ENCODE results near the gene PFKFB3.
"Not testable (repeated sequence)": the region's sequence is repeated elsewhere in the genome, so short reads cannot be mapped to it uniquely, and the experiment has no call there.

PFKFB3 gene

DNA sequence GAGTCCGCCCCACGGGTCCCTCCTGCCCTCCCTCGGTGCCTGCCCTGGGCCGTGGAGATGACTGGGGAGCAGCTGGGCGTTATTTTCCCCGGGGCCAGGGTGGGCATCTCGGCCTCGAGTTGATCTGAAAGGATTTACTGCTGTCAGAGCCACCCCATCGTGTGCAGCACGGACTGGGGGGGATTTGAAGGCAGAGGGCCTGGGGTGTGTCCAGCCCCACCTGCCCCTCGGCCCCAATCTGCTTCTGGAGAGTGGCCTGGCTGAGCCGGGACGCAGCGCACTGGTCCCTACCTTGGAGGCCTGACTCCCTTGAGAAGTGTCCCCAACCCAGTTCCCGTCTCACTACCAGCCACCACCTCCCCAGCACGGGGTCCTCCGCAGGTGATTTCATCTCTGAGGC is 24.2 kb upstream of the PFKFB3 start:
- no peak for DNase-seq (ENCODE audit: low read depth in 2 of 2)

DNA sequence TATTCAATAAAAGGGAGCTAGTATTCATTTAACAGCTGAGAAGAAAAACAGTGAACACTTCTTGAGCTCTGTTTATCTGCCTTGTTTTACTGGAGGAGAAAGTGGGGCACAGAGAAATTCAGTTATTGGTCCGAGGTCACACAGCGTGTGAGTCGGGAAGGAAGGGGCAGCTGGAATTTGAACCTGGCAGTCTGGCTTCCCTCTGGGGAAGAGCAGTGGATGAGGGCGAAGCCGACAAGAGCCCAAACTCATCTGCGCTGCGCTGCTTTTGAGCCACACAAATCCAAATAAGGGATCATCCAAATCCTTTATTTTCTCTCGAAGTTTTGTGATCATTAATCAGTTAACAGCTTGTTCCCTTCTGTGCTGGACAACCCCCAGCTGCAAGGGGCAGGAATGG is 23.7 kb upstream of the PFKFB3 start:
- DNase-seq (ENCODE audit: low read depth in 2 of 2) = no peak

DNA sequence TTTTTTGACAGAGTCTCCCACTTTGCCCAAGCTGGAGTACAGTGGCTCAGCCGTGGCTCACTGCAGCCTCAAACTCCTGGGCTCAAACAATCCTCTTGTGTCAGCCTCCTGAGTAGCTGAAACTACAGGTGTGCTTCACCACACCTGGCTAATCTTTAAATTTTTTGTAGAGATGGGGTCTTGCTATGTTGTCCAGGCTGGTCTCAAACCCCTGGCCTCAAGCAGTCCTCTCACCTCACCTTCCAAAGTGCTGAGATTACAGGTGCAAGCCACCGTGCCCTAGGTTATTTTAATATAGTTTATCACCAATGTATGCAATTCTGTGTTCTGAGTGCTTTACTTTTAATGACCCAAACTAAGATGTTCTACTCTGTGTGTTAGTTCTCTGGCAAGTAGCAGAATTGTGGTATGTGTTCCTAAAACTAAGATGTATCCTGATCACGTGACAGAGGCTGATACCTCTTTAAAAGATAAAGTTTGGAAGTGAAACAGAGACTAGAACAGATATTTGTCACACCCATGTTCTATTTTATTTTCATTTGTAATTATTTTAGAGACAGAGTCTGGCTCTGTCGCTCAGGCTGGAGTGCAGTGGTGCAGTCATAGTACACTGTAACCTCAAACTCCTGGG is 22.1 kb upstream of the PFKFB3 start:
- no peak for DNase-seq (ENCODE audit: low read depth in 2 of 2)

DNA sequence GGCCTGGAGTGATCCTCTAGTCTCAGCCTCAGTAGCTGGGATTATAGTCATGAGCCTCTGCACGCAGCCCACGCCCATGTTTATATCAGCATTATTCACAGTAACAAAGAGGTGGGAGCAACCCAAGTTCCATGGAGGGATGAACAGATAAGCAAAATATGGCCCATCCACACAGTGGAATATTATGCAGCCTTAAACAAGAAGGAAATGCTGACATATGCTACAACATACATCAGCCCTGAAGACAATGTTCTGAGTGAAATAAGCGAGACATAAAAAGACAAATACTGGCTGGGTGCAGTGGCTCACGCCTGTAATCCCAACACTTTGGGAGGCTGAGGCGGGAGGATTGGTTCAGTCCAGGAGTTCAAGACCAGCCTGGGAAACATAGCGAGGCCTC is 21.5 kb upstream of the PFKFB3 start:
- DNase-seq (ENCODE audit: low read depth in 2 of 2) = no peak

DNA sequence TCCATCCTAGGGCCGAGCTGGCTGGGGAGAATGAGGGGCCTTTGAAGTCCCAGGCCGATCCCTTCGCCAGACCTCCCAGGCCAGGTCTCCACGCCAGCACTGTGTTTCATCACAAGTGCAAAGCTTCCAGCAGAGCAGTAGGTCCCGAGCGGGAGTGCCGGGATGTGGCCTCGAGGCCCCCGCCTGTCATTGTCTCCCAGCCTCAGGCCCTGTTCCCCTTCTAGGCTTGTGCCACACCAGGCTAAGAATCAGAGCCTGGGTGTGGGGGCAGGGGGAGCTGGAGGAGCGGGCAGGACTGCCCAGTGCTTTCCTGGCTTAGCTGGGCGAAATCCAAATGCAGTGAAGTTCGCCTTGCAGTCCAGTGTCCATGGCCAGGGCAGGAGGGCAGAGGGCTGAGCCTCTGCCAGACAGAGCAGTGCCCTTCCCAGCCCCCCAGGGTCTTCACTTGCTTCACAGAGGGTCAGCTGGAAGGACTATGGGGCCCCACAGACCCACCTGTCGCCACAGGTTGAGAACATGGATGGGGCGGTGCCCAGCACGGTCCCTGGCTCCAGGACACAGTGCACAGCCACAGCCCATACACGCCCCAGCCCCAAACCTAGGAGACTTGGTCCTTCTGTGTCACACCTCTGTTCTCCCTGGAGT is 20.2 kb upstream of the PFKFB3 start:
- no peak for DNase-seq (ENCODE audit: low read depth in 2 of 2)

DNA sequence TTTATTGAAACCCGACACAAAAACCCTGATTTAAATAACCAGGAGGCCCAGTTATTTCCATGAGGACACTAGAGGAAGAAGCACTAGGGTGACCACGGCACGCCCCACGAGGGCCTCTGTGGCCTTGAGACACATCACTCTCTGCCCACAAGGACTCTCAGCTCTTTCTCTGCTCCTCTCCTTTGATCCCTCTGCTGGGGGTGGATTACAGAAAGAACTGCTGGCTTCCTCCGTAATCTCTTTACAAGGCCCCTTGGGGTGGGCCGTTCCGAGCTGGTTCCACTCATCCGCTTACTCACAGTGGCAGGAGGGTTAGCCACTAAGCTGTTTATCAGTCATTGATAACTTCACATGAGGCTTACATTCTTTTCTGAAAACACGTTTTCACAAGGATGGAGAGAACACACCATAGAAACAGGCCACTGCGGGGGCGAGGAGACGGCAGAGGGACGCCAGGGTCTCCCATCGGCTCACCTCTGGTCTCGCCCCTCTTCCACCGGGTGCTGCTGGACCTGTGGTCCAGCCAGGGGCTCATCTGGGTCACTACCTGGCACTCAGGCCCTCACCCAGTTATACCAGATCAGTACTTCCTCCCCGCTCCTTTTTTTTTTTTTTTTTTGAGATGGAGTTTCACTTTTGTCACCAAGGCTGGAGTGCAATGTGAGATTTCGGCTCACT is 17.6 kb upstream of the PFKFB3 start:
- DNase-seq (ENCODE audit: low read depth in 2 of 2) = no peak

DNA sequence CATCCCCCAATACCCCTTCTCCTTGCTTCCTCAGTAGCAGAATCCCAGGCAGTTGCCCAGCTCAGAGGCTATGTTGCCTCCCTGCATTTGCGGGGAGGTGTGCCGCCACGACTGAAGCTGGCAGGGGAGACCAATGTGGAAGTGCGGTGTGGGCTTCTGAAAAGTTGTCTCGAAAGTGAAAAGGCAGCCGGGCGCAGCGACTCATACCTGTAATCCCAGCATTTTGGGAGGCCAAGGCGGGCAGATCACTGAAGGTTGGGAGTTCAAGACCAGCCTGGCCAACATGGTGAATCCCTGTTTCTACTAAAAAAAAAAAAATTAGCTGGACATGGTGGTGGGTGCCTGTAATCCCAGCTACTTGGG is 15.9 kb upstream of the PFKFB3 start:
- no peak for DNase-seq (ENCODE audit: low read depth in 2 of 2)

DNA sequence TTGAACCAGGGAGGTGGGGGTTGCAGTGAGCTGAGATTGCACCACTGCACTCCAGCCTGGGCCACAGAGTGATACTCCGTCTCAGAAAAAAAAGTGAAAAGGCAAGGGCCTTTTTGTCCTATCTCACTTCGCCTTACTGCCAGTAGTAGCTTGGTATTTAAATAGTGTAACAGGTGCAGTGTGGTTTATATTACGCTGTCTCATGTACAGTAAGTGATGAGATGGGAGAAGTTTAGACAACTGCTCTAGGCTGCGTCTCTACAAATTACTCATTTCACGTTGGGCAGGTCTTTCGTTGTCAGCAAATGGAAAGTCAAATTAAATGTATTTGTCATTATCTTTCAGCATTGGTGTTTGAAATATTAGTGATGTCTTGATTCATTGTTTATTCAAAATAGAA is 15.5 kb upstream of the PFKFB3 start:
- DNase-seq (ENCODE audit: low read depth in 2 of 2) = no peak

DNA sequence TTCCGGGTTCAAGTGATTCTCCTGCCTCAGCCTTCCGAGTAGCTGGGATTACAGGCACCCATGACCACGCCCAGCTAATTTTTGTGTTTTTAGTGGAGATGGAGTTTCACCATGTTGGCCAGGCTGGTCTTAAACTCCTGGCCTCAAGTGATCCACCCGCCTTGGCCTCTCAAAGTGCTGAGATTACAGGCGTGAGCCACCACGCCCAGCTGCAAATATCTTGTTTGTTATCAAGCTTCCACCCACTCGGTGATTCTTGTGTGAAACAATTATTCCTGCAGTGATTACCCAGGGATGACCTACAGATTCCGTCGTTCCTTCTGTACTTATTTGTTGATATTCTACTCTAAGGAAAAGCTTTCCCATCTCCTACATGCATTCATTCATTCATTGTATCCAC is 12.7 kb upstream of the PFKFB3 start:
- not testable (repeated sequence) for DNase-seq (ENCODE audit: low read depth in 2 of 2)

DNA sequence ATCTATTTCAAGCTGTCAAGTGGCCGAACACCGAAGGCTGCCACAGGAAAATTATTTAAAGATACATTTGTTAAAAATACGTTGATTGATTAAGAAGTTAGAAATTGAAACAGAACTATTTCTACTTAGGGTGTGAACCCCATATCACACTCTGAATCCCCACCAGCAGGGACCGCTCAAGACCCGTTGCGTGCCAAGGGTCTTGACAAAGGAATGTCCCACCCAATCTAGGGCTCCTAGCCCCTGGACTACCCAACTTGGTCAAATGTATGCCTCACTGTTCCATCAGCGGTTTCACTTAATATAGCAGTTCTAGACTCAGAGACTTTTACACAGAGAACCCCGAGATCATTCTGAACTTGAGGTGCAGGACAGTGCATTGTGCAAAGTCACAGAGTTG is 11.6 kb upstream of the PFKFB3 start:
- no peak for DNase-seq (ENCODE audit: low read depth in 2 of 2)

DNA sequence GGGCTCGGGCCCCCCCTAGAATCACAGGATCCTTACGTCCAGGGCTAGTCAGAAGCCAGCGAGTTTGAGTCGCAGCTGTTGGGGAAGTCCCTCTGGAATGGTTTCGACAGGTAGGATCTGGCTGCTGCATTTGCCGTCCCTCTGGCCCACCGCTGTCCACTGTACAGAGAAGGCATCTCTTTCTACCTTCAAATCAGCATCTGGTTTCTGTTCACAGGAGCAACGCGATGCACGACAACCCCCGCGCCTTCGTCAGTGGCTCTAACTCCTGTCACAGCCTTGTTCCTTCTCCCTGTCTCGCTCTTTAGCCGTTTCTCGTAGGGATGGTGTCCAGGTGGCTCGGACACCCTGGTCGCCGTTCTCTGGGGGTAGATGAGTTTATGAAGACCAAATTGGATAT is 11.2 kb upstream of the PFKFB3 start:
- DNase-seq (ENCODE audit: low read depth in 2 of 2) = no peak

DNA sequence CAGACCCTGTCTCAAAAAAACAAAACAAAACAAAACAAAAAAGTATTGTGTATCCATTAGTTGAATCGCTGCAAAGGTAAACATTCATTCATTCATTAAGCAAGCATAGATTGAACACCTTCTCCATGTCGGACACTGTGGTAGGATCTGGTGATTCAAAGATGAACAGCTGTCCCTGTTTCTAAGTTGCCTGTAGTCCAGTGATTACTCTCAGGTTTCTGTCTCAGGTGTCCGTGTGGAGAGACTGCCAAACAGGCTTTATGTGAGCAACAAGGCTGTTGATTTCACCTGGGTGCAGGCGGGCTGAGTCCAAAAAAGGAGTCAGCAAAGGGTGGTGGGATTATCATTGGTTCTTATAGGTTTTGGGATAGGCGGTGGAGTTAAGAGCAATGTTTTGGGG is 9.4 kb upstream of the PFKFB3 start:
- not testable (repeated sequence) for DNase-seq (ENCODE audit: low read depth in 2 of 2)

DNA sequence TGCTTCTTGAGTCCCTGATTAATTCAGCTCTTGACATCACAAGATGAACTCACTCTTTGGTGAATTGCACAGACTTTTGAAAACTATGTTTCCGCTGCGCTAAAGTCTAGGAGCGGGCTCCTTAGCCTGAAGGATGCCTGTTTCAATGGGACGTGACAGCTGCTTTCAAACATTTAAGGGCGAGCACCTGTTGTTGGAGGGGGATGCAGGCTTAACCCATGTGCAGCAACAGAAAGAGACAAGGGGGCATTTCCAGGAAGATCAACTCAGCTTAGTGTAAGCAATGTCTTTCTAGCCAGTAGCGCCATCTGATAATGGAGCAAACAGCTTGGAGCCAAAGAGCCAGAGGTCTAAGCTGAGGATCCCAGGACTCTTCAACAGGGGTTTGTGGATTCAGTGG is 8.4 kb upstream of the PFKFB3 start:
- no peak for DNase-seq (ENCODE audit: low read depth in 2 of 2)

DNA sequence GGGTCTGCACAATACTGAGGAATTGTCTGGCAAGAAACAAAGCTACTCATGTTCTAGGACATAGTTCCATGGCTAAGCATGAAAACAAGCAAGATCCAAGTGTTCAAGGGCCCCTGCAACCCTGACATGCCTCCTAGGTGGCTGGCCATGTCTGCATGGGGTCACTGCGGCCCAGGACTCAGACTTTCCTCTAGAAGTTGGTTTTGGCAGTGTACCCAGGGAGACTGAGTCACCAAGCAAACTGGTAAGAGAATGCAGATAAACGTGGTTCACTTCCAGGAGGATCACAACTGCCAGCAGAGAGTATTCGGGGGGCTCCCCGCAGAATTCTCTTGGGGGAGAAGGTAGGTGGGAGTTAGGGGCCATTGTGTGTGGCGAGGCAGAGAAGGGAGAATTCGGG is 7.4 kb upstream of the PFKFB3 start:
- DNase-seq (ENCODE audit: low read depth in 2 of 2) = no peak

DNA sequence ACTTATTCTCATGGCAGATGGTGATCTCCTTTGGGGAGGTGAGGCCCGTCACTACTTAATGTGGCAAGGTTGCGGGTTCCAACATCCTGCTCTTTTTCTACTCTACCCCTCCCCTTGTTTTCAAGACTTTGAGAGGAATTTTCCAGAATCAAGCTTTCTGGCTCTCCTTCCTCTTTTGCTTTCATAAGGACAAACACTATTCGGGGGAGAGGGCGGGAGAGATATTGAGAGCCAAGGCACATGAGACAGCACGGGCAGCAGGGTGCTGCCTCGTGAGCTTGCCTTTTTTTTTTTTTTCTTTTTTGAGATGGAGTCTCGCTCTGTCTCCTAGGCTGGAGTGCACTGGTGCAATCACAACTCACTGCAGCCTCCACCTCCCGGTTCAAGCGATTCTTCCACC is 6.9 kb upstream of the PFKFB3 start:
- no peak for DNase-seq (ENCODE audit: low read depth in 2 of 2)

DNA sequence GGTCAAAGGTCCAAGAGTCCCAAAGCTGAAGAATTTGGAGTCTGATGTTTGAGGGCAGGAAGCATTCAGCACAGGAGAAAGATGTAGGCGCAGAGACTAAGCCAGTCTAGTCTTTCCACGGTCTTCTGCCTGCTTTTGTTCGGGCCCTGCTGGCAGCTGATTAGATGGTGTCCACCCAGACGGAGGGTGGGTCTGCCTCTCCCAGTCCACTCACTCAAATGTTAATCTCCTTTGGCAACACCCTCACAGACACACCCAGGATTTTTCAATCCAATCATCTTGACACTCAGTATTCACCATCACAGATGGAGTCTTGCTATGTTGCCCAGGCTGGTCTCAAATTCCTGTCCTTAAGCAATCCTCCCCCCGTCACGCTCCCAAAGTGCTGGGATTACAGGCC is 6.2 kb upstream of the PFKFB3 start:
- DNase-seq (ENCODE audit: low read depth in 2 of 2) = not testable (repeated sequence)

DNA sequence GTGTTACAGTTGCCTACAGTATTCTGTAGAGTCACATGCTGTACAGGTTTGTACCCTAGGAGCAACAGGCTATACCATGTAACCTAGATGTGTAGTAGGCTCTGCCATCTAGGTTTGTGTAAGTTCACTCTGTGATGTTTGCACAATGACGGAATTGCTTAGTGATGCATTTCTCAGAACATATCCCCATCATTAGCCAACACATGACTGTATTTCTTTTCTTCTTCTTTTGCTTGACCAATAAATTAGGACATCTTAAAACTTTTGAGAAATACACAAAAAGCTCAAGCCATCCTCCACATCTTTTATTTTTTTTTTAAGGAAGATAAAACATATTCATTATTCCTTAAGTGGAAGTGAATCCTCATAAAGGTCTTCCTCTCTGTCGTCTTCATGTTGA is 5.4 kb upstream of the PFKFB3 start:
- DNase-seq (ENCODE audit: low read depth in 2 of 2) = no peak

DNA sequence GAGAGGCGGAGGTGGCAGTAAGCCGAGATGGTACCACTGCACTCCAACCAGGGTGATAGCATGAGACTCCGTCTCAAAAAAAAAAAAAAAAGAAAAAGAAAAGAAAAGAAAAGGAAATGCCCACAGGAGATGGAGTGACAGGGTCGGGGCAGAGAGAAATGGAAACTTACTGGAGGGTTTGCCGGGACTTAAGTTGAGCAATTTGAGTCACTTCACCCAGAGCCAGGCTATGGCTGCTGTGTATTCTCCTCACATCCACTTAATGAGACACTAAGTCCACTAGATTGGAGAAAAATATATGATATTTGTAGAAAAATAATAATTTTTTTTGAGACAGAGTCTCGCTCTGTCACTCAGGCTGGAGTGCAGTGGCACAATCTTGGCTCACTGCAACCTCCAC is 4.6 kb upstream of the PFKFB3 start:
- DNase-seq (ENCODE audit: low read depth in 2 of 2) = no peak

DNA sequence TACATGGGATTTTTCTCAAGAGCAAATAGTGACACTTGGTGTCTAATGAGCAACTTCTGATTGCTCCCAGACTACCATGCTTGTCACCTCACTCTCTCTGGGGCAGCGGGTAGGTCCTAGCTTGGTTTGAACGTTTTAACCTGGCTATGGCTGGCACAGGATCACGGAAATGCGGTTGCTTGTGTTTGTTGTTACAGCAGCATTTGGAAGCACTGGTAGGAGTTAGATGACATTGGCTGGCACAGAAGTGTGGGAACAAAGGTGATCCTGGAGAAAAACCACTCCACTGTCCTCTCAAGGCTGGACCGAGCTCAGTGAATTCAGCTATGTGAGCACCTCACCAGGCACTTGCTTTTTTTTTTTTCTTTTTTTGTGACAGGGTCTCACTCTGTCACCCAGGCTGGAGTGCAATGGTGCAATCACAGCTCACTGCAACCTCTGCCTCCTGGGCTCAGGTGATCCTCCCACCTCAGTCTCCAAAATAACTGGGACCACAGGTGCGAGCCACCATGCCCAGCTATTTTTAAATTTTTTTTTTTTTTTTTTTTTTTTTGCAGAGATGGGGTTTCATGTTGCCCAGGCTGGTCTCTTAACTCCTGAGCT is 3.5 kb upstream of the PFKFB3 start:
- no peak for DNase-seq (ENCODE audit: low read depth in 2 of 2)

DNA sequence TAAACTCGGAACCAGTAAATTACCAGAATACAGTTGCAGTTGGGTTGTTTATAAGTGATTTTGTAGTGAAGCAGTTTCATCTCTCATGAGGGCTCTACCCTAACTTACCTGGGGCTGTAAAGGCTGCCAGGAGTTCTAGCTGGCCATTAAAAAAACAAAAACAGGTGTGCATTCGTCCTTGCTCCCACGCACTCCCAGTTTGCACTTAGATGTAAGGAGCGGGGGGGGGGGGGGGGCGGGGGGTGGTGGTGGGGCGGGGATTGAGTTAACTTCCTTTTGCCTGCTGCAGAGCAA is 2.3 kb upstream of the PFKFB3 start:
- DNase-seq (ENCODE audit: low read depth in 2 of 2) = no peak

DNA sequence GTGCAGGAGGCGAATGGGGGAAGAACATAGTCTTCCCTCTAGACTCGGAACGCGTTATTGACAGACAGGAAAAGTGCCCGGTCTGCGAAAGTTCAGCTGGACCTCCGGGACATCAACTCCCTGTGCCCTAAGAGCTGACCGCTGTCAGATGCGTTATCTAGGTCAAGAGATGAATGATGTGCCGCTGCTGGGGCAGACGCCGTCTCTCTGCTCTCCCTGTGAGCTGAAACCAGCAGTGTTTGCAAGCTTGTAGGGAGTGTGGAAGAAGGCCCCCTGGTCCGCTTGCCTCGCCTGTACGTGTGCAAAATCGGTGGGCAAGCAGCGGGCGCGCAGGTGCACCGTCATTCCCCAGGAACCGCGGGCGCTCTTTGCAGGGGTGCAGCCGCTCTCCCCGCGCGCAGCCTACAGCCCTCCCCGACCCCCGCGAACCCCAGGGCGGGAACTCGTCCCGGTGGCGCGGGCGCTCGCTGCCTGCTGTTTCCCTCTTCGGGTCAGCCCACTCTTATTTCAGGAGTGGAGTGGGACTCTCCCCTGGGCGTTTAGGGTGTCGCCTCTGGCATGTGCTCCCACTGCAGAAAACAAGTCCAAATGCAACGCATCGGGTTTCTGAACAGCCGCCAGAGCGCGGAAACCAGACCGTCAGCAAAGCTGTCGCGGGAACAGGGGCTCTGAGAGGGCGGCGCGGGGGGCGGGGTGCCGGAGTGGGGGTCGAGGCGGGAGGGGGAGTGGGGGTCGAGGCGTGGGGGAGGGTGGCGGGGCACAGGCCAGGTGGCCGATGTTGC is 1.8 kb upstream of the PFKFB3 start:
- peak in 1 of 2 donors; percentile 10 for DNase-seq (ENCODE audit: low read depth in 2 of 2)

DNA sequence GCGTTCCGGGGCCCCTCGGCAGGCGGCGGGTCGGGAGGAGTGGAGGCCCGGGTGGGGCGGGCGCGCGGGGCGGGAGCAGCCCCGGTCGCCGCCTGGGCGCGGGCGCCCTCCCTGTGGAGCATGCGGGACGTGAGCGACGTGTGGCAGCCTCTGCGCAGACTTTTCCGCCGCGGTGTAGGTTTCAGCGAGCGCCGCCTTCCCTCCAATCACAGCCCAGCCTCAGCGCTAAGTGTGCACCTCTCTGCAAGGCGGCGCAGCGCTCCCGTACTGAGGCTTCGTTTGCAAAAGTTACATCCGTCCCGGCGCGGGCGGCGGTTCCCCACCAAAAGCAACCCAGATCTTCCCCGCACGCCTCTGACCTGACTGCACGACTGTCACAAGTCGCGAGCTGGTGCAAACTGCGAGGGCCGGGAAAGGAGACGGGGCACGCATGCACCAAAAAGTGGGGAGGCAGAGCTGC is 1.2 kb upstream of the PFKFB3 start:
- DNase-seq (ENCODE audit: low read depth in 2 of 2) = peak; percentile 76 to 81
